Mesodermal cell (in vitro differentiated cells): ENCODE results near the gene C1orf116.
"Not testable (repeated sequence)": the region's sequence is repeated elsewhere in the genome, so short reads cannot be mapped to it uniquely, and the experiment has no call there.

Experiments used
- H3K27ac ChIP-seq: 2 replicates; pipeline ENCODE4 v1.7.0; 2013; ENCODE audit warnings: mild to moderate bottlenecking, low read depth, low read length, moderate library complexity; ENCODE audit not compliant: severe bottlenecking
- H3K36me3 ChIP-seq: 2 replicates; pipeline ENCODE4 v1.7.1; 2013; ENCODE audit warnings: mild to moderate bottlenecking, low read length, moderate library complexity; ENCODE audit not compliant: control insufficient read depth, insufficient read depth
- H3K4me1 ChIP-seq: one replicate; pipeline ENCODE4 v1.7.1; 2013; ENCODE audit warnings: mild to moderate bottlenecking, low read length; ENCODE audit not compliant: insufficient read depth, control insufficient read depth, poor library complexity, severe bottlenecking
- H3K4me3 ChIP-seq: 2 replicates; pipeline ENCODE4 v1.7.0; 2013; ENCODE audit warnings: low read length, control low read depth, mild to moderate bottlenecking; ENCODE audit not compliant: insufficient read depth, poor library complexity, severe bottlenecking; ENCODE audit errors: extremely low read depth
- H3K9me3 ChIP-seq: 2 replicates; pipeline ENCODE4 v1.7.1; 2013; ENCODE audit warnings: mild to moderate bottlenecking, low read length, moderate library complexity; ENCODE audit not compliant: control insufficient read depth
- WGBS, 2 experiments: methylation state at CpG; one replicate each; pipeline ENCODE4 v1.1.5; 2013; ENCODE audit warnings: missing lambda C conversion rate in 2 of 2; ENCODE audit not compliant: insufficient coverage in 2 of 2; 5-methylcytosine and 5-hydroxymethylcytosine counted together

Gene C1orf116

GRCh38 chr1:207049974-207050391, 17.4 kb upstream of the C1orf116 start:
- Histone ChIP-seq H3K4me1 (peaks cover 4% of the 10 kb centered on the region), H3K36me3 (peaks cover 26% of the 10 kb centered on the region), H3K9me3 (no peaks in the 10 kb centered on the region), H3K4me3 (peak overlapping the region; percentile 97), H3K27ac (peak overlapping the region; percentile 93)
- WGBS, 2 experiments, result 0% methylated on average over 3 to 4 of the region's 6 CpGs

DNA sequence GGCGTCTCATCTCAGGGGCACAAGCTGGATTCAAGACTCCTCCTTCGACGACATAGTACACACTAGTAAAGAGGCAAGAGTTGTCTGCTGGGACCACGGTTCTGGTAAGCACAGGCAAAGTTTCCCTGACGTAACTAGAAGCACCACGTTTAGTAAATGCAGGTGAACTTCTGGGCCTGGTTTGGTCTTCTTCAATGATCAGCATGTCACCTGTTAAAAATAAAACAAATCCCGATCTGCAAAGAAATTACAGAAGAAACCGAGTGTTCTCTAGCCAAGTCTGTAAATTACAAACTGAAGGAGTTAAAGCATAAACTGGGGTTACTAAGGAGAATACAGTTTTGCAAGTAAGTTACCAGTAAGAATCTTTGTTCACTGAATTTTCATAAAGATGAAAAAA, 17.0 kb upstream of the C1orf116 start:
- Histone ChIP-seq H3K4me3 (peak overlapping the region; percentile 97), H3K4me1 (peaks cover 4% of the 10 kb centered on the region), H3K9me3 (no peaks in the 10 kb centered on the region), H3K27ac (no peak overlapping the region), H3K36me3 (peaks cover 26% of the 10 kb centered on the region)
- 74 to 80% methylated on average over 6 to 8 of the region's 8 CpGs for WGBS, 2 experiments

DNA sequence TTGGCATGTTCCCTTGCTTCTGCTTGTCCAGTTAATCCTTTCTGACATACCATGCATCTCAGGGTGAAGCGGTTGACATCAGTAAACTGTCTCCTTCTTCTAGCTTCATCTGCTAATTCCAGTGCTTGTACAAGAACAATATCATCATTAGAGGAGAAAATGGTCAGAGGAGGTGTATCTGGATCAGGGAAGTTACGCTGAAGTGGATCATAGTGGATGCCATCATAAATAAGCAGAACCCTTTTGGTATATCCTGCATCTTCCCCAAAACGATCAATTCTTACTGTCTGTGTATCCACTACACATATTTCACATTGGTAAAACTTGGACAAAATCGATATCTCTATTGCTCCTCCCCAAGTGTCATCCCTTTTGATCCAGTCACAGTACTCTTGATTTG, 16.5 kb upstream of the C1orf116 start:
- H3K36me3 ChIP-seq, result peaks cover 26% of the 10 kb centered on the region
- H3K4me3 ChIP-seq, result peak overlapping the region; percentile 97
- WGBS, 2 experiments, result 94 to 96% methylated on average over 3 of the region's 4 CpGs
- peaks cover 4% of the 10 kb centered on the region for H3K4me1 ChIP-seq
- no peak overlapping the region for H3K27ac ChIP-seq
- H3K9me3 ChIP-seq, result no peaks in the 10 kb centered on the region

DNA sequence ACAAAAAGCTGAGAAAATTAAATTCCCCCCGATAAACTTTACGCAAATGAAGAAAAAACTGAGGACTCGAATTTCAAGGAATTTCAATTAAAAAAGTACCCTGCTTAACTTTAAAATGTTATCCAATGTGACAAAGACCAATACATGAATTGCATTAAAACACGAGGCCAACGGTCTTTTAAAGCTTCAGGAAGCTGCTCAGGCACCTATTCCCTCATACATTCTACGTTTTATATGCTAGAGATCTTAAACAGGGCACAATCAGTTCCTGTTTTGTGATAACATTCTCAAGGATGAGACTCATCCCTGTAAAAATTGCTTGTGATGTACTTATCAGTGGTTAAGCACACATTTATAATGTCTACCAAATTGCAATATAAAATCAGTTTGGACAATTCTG, 15.5 kb upstream of the C1orf116 start:
- Histone ChIP-seq H3K4me1 (peaks cover 4% of the 10 kb centered on the region), H3K27ac (no peak overlapping the region), H3K4me3 (no peak overlapping the region), H3K36me3 (peaks cover 26% of the 10 kb centered on the region), H3K9me3 (no peaks in the 10 kb centered on the region)
- 91 to 92% methylated on average over 5 of the region's 6 CpGs for WGBS, 2 experiments

DNA sequence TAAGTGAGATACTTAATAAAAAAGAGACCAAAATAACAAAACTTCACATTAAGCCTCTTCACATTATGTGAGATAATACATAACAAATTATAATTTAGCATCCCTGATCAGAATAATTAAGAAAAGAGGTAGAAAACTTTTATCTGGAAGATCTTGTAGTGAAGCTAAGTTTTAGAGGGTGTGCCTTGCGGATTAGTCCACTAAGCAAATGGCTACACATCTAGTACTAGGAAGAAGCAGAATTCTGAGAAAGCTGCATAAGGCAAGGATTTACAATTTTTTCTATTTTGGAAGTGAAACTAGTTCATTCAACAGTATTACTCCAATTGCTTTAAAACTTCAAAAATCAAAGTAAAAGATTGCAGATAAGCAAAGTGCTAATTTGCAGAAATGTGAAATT, 14.9 kb upstream of the C1orf116 start:
- WGBS, 2 experiments, result no CpG with 5 or more reads among the region's 1 CpG
- no peaks in the 10 kb centered on the region for H3K9me3 ChIP-seq
- H3K4me3 ChIP-seq, result no peak overlapping the region
- no peak overlapping the region for H3K27ac ChIP-seq
- H3K36me3 ChIP-seq, result peaks cover 27% of the 10 kb centered on the region
- H3K4me1 ChIP-seq, result peaks cover 4% of the 10 kb centered on the region

GRCh38 chr1:207045453-207045852, 12.9 kb upstream of the C1orf116 start:
- Histone ChIP-seq H3K27ac (no peak overlapping the region), H3K4me1 (peaks cover 7% of the 10 kb centered on the region), H3K36me3 (peaks cover 29% of the 10 kb centered on the region), H3K9me3 (no peaks in the 10 kb centered on the region), H3K4me3 (no peak overlapping the region)
- WGBS, 2 experiments, result 80% methylated on average over 1 of the region's 2 CpGs; no CpG with 5 or more reads in 1 of the 2 experiments

DNA sequence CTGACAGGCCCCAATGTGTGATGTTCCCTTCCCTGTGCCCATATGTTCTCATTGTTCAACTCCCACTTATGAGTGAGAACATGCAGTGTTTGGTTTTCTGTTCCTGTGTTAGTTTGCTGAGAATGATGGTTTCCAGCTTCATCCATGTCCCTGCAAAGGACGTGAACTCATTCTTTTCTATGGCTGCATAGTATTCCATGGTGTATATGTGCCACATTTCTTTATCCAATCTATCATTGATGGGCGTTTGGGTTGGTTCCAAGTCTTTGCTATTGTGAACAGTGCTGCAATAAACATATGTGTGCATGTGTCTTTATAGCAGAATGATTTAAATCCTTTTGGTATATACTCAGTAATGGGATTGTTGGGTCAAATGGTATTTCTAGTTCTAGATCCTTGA, 8.8 kb upstream of the C1orf116 start:
- not testable (repeated sequence) for H3K4me1 ChIP-seq, H3K4me3 ChIP-seq, H3K27ac ChIP-seq, H3K9me3 ChIP-seq, H3K36me3 ChIP-seq
- no CpG with 5 or more reads among the region's 2 CpGs for WGBS, 2 experiments

DNA sequence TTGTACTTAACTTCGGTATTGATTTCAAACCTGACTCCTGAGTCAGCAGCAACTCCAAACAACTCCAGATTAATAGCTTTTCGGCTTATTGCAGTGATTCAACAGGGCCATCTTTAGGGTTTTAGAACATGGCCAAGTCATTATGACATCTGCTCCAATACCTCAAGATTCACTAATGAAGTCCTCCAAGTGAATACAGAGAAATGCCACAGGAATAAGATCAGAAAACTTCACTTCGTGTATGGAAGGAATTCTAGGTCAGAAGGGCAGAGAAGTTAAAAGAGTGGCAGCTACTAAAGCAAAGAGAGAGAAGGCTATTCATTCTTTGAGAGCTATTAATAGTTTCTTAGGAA, 7.6 kb upstream of the C1orf116 start:
- Histone ChIP-seq H3K36me3 (peaks cover 3% of the 10 kb centered on the region), H3K9me3 (no peaks in the 10 kb centered on the region), H3K4me1 (peaks cover 4% of the 10 kb centered on the region), H3K27ac (no peak overlapping the region), H3K4me3 (no peak overlapping the region)
- 46% methylated on average over 1 of the region's 3 CpGs; no CpG with 5 or more reads in 1 of the 2 experiments for WGBS, 2 experiments

- Histone ChIP-seq H3K4me3 (no peak overlapping the region), H3K36me3 (peaks cover 3% of the 10 kb centered on the region), H3K4me1 (peaks cover 4% of the 10 kb centered on the region), H3K27ac (no peak overlapping the region), H3K9me3 (no peaks in the 10 kb centered on the region)
- 92% methylated on average over 2 of the region's 4 CpGs; no CpG with 5 or more reads in 1 of the 2 experiments for WGBS, 2 experiments
Observed at GRCh38 chr1:207039380-207040180, 7.0 kb upstream of the C1orf116 start.

DNA sequence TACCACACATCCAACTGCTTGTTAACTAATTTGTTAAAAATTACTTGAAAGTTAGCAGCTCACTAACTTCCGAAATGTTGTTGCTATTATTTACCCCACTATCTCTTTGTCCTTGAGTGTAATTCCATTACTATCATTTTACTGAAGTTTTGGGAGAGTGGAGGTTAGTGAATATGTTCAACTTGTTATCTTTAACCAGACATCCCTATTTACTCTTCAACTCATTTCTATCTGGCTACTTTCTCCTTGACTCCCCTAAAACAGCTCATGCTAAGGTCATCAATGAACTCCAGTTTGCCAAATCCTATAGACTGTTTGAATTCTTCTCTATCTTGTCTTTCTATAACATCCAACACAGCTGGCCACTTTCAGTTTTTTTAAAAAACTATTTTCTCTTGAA, 4.3 kb upstream of the C1orf116 start:
- H3K36me3 ChIP-seq, result no peaks in the 10 kb centered on the region
- H3K4me1 ChIP-seq, result peaks cover 8% of the 10 kb centered on the region
- H3K4me3 ChIP-seq, result no peak overlapping the region
- H3K9me3 ChIP-seq, result no peaks in the 10 kb centered on the region
- WGBS, 2 experiments, result no CpG with 5 or more reads among the region's 1 CpG
- H3K27ac ChIP-seq, result no peak overlapping the region

- Histone ChIP-seq H3K9me3 (no peaks in the 10 kb centered on the region), H3K4me3 (no peak overlapping the region), H3K36me3 (no peaks in the 10 kb centered on the region), H3K27ac (no peak overlapping the region), H3K4me1 (peaks cover 8% of the 10 kb centered on the region)
- WGBS, 2 experiments, result 84 to 87% methylated on average over 2 to 4 of the region's 4 CpGs
Observed at GRCh38 chr1:207035877-207036551, 3.5 kb upstream of the C1orf116 start.
